ENCODE measurements around the gene EYA2.

EYA2 gene

DNA sequence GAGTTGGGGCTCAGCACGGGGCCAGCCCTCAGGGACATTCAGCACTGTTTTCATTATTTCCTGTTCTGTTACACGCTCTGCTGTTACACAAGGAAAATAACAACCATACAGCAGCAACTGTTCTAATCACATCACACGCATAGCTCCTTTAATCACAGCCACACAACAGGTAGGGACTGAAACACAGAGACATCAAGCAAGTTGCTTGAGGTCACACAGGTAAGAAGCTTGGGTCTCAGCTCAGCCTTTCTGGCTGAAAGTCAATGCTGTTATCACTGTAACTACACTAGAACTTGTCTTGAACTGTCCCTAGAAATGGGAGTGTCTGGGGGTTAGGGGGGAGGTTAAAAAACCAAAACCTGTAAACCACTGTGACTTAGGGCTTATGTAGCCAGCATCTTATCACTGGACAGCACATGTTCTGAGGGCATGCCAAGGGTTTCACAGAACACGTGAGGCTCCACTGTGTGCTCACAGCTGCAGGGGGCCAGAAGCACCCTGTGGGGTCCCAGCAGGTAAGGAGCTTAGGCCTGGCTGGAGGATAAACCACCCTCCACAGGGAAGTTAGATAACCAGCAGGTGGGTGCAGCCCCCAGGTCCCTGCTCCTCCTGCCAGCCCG lies 146.0 kb downstream of the EYA2 start:
- DNase-seq: no peak

DNA sequence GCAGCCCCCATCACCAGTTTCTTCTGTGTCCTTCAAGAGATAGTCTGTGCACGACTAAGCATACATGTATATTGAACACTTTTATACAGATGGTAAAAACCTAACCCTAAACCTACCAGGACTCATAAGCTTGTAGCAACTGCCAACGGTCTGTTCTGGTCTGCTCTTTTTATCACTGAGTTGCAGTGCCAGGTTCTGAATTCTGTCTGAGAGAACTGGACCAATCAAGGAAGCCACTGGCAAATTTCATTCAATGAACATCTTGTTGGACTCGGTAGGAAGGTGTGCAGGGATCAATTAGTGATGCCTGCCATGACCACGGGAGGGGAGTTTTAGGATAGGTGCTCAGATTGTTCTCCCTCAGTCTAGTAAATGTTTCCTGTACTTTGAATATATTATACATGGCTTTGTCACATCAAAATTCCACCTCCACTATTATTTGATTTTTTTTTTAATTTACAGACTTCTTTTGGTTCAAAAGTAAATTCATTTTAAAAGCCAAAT lies 146.8 kb downstream of the EYA2 start:
- no peak for DNase-seq

DNA sequence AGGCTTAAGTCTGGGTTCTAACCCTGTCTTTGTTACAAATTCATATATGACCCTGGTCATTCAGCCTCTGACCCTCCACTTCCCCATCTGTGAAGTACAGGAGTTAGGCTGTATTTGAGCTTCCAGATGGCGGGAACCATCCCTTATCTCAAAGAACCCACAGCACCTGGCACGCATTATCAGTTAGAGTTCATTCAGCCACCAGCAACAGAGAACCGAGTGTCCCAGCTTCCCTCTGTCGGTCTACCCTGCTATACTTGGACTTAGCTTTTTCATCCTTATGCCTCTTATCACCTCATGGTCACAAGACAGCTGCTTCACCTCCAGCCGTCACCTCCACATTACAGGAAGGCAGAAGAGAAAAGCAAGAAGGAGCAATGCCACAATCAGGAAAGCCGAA lies 147.8 kb downstream of the EYA2 start:
- no peak for DNase-seq

DNA sequence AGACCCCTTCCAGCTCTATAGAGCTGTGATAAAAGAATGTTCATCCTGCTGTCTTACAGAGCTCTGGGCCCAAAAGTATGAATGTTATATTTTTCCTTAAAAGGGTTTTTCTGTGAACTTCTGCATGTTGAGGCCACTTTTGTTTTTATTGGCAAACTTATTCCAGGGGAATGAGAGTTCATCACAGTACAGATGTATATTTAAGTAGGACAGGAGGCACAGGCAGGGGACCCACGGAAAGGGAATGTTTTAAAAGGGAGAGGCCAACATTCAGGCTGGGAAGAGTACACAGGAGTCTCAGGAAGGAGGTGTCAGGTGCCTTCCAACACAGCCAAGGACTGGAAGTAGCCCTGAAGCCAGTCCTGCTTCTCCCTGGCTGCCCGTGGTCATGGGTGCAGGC lies 148.4 kb downstream of the EYA2 start:
- no peak for DNase-seq

DNA sequence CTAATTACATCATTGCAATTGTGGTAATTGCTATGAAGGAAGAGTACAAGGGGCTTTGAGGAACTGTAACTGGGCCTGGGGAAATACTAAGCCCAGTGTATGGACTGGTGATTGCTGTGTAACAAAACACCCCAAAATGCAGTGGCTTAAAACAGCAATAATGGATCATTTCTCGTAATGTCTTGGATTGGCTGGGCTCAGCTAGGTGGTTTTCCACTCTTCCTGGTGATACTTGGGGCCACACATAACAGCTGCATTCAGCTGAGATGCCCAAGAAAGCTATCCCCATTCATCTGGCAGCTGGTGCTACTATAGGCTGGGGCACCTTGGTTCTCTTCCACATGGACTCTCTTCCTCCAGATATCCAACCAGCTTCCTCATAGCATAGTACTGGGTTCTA lies 150.3 kb downstream of the EYA2 start:
- no peak for DNase-seq

DNA sequence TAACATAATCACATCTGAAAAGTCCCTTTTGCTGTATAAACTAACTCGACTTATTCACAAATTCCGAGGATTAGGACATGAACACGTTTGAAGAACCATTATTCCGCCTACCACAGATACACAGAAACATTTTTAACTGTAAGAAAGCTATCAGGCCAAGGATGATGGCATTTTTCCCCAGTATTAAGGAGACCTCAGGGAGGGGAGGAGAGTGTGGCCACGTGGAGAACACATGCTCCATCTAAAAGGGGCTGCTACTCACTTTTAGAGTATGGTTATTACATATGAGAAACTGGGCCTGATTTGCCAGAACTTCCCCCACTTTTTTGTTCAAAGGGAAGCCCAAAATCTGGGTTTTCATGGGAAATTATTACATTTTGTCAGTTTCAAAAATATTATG lies 153.4 kb downstream of the EYA2 start:
- DNase-seq: no peak

DNA sequence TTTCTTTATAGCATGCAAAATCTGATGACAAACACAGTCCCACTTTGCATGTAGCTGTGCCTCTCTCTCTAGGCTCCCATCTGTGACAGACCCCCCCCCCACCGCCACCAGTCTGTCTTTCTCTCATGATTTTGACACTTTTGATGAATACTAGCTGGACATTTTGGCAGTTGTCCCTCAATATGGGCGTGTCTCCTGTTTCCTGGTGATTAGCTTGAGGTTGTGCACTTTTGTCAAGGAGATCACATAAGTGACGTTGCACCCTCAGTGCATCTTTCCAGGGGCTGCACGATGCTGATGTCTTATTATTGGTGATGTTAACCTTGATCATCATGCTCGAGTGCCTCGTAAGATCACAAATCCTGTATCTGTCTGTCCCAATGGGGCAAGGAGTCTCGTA lies 155.1 kb downstream of the EYA2 start:
- no peak for DNase-seq

DNA sequence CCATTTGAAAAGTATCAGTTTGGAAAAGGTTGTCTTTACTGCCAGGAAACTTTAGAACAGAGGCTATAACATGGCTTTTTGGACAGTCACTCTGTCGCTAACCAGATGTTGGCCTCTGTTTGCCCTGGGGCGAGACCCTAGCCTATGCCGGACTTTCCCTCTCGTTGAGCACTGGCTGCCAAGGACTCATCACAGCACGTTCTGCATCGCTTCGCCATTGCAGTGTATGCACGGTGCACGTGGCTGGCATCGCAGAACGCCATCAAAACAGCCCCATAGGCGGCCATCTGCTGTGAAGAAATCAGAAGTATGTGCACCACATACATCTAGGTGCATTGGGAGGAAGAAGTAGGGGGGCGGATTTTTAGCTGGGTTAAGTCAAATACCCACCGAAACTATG lies 156.4 kb downstream of the EYA2 start:
- no peak for DNase-seq

DNA sequence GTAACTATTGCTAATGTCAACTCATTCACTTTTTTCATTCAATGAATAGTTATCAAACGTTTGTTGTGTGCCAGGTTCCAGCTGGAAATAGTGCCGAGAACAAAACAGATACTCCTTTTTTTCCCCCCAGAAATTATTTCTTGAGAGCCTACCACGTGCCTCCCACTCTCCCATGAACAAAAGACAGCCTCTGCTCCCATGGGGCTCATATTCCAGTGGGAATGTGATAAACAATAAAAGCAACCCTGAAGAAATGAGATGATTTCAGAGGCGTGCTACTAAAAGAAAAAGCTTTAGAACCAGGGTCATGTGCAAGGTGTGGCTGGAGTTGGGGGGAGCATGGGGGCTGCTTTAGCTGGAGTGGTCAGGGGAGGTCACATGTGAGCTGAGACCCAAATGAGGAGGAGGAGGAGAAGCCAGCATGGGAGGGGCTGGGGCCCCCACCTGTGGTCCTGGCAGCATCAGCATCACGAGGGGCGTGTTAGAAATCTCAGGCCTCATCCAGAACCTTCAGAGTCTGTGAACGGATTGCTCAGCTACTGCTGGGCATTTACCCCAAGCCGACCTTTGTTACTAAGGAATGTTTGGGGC lies 157.4 kb downstream of the EYA2 start:
- no peak for DNase-seq

DNA sequence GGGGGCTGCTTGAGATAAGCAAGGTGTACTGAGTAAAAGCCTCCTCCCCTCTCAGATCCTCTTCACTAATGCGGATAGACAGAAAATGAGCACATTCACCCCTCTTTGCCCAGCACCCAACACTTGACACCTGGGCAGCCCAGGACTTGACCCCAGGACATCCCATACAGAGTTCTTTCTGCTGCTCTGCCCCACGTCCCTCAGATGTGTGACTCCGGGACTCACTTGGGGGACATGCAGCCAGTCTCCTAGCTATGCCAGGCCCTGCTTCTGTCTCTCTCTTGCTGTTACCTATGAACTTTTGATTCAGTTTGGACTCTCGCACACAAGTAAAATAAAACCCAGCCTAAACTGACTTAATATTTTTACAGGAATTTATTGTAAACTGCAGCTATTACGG lies 159.9 kb downstream of the EYA2 start:
- DNase-seq: no peak

DNA sequence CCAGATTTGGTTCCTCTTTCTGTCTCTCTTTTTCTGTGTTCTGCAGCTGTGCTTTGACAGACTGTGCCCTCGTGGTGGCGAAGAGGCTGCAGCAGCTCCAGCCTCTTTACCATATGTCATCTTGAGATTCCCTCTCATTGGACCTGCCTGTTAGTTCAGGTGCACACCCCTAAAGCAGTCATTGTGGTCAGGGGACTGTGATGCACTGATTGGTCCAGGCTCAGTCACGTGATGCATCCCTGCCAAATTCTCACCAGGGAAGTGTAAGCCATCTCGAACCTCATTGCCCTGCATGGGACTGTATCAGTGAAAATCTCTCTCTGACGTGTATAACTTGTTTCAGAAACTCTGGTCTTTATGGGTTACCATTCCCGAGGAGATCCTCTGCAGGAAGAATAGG lies 160.3 kb downstream of the EYA2 start:
- no peak for DNase-seq

DNA sequence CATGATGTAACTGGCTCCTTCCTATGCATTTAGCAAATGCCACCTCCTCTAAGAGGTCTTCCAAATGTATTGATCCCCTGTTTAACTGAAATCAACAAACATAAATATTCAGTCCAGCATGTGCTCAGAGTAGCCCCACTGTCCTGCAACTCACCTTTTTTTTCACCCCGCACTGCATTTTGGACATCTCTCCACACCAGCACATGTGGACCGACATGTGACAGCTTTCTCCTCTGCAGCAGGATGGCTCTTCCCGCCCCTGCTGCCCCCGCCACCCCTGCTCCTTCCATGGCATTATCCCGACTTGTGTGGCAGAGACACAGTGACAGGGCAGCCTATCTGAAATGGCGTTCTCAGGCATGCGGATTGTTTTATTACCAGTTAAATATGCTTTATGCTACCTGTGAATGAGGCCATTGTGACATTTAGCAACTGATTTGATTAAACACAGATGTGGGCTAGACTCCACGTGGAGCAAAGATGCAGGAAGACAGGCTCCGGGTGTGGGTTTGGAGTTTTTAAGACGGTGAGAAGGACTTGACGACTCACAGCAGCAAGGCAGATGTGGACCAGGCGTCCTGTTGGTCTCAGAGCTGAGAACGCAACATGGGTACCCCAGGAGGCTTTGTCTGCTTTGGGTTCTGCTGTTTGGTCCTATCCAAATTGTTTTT lies 161.2 kb downstream of the EYA2 start:
- no peak for DNase-seq

DNA sequence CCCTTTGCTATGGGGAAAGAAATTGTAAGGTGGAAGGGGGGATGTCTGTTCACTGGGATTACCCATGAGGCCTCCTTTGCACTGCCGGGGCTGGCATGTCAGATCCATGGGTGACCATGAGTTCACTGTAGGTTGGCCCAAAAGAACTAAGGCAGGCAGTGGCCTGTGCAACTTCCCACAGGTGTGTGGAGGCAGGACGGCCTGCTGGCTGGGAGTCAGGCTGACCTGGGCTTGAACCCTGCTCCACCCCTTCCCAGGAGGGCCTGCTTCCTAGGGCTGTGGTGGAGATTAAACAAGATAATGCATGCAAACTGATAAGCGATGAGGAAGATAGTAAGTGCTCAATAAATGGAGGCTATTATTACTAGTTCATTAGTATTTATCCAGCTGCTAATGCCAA lies 163.0 kb downstream of the EYA2 start:
- DNase-seq: no peak

DNA sequence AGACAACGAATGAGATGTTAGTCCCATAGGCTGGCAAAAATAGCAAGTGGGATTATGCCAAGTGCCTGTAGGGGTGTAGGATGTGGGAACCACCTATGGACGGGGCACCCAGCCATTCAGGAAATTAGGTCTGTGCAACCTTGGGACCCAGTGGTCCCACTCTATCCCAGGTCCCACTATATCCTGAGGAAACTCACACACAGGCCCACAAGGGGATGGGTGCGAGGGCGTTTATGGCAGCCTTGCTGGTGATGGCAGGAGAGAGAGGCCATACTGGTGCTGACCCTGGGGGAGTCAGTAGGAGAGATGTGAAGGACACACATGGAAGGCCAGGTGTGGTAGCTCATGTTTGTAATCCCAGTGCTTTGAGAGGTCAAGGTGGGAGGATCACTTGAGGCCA lies 163.6 kb downstream of the EYA2 start:
- no peak for DNase-seq

DNA sequence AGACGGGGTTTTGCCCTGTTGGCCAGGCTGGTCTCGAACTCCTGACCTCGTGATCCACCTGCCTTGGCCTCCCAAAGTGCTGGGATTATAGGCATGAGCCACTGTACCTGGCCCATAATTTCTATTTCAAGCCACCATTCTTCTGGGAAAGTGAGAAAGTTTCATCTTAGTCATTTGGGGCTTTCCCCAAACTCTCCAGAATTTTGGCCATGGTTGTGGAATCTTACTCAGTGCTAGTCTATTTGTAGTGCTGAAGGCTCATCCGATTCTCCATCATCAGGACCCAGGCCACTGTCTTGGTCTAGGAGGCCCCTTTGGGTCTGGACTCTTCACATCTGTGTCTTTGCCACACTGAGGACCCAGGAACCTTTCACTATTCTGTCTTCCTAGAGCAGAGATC lies 164.9 kb downstream of the EYA2 start:
- no peak for DNase-seq

DNA sequence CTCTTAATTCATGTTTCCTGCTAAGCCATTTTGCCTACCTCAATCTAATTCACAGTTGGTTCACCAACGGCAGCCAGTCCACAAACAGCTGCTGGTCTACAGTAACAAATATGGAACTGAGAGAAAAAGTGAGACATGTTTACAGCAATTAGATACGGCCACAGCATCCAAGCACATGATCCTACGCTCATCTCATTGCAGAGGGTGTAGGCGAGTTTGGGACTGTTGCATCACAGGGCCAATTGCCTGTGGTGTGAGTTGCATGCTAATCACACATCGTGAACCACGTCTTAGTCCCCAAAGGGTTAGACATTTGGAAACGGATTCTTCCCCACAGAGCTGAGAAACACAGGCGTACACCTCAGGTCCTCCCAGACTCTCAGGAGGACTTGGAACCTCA lies 166.9 kb downstream of the EYA2 start:
- no peak for DNase-seq

DNA sequence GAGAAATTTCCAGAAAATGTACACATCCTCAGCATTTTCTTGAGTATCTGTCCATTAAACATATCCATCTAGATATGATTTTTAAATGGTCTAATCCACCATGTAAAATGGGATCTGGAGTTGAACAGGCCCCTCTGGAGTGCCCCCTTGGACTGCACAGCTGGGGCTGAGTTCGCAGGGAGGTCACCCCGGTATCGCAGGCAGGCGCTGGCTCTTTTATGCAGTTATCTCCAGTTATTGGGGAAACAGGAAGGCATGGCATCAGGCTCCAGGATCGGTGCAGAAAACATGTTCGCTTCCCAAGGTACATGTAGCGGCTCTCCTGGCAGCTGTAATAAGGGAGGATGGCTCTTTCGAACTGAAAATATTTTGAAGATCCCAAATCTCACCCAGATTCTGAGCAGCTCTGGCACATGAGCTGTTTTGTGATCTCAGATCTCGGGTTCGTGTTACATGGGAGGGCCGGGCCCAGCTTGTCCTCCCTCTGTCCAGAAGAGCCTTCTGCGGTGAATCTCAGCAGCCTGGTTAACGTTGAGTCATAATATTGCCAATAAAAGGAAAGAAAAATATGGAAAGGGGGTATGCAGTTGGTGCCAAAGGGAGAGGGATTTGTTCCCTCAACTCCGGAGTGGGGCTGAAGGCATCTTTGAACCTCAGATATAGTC lies 167.7 kb downstream of the EYA2 start:
- DNase-seq: no peak

DNA sequence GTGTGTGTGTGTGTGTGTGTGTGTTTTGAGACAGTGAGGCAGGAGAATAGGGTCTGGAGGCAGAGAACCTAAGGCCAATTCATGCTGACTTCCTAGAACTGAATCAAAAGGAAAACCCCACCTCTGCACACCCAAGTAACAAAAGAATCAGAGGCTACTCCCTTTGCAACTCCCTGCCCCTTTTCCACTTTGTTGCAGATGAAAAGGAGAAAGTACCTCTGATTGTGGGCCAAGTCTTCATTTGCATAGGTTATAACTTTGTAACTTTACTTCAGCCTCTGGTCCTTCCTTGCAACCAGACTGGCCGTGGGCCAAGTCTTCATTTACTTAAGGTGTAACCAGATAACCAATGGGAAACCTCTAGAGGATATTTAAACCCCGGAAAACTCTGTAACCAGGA lies 168.8 kb downstream of the EYA2 start:
- DNase-seq: no peak

DNA sequence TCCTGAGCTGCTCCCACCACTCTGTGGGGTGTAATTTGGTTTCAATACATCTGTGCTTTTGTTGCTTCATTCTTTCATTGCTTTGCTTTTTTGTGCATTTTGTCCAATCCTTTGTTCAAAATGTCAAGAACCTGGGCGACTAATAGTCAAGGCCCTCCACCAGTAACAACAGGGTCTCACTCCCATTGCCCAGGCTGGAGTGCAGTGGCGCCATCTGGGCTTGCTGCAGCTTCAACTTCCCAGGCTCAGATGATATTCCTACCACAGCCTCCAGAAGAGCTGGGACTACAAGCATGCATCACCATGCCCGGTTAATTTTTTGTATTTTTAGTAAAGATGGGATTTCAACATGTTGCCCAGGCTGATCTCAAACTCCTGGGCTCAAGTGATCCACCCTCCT lies 169.2 kb downstream of the EYA2 start:
- no peak for DNase-seq

DNA sequence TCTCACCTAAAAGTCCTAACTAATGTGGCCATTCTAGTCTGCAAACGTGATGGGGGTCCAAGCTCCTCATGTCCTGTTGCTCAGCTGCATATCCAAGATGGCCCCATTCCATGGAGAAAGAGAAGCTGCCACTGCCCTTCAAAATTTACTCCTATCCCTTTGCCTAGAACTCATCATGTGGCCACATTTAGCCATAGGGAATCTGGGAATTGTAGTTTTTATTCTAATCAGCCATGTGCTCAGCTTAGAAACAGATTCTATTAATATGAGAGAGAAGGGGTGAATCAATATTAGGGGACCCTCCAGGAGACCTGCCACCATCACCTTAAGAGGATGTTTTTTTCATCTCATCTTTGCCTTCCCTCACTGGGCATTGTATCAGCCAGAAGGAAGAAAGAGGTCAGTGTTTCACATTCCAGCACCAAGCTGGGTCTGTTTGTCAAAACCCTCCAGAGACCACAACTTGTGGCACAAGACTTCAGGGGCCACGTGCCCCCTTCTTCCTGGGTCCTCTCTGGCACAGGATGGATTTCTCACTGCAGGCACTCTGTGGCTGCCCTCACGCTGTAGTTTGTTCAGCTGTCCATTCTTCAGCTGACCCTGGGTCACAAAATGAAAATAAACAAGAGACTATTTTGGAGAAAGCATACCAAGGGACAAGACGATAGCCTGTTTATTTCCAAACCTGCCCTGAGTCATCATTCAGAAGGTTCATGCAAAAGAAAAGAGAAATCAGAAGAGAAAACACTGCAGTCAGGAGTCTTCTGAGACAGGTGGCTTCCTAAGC lies 172.0 kb downstream of the EYA2 start:
- no peak for DNase-seq

DNA sequence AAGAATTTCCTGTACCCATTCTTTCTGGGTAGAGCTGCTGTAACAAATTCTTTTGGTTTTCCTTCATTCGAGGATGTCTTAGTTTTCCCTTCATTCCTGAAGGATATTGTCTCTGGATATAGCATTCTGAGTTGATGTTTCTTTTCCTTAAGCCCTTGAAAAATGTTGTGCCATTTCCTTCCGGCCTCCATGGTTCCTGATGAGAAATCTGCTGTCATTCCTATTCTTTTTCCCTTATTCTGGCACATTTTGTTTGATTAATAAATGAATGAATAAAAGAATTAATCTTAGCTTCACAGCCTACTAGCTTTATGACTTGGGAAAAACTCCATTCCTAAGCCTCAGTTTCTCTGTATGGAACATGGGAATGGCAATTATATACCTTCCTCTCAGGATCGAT lies 173.1 kb downstream of the EYA2 start:
- no peak for DNase-seq

DNA sequence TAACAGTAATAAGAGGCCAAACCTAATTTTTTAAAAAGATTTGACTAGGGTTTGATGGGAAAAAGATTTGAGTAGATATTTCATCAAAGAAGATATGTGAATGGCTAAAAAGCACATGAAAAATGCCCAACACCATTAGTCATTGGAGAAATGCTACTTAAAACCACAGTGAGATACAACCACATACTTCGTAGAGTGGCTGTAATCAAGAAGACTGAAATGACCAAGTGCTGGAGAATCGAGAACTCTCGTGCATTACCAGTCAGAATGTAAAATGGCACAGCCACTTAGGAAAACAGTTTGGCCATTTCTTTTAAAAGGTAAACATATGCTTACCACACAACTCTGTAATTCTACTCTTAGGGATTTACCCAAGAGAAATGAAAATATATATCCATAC lies 175.5 kb downstream of the EYA2 start:
- DNase-seq: no peak

DNA sequence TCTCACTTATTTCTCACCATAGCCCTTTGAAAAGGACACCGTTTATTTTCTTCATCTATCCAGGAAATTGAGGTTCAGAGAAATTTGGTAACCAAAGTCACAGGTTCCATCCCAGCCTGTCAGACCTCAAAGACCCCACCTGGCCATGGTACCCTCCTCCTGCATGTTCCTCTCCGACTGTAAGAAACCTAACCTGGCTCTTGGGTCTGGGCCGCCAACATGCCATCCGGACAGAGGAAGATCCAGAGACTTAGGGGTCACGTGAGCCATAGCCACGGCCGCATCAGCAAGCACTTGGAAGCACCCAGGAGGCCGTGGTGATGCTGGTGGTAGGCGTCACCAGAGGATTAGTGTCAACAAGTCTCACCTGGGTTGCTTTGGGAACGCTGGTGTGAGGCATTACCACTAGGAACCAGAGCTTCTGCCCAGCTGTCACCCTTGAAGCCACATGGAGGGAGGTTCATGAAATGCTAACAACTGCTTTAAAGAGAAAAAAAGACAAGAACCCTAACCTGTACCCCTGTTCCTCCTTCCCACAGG lies 177.1 kb downstream of the EYA2 start:
- DNase-seq: no peak
